DMS 273 (cell line): ENCODE data around the gene SUPT5H.
"Not testable (repeated sequence)": the region's sequence is repeated elsewhere in the genome, so short reads cannot be mapped to it uniquely, and the experiment has no call there.

Experiments
- DNase-seq: peaks from one replicate; lab custom pipeline; 2025; ENCODE audit not compliant: unreplicated experiment; lab: John Stamatoyannopoulos, UW

The SUPT5H gene

DNA sequence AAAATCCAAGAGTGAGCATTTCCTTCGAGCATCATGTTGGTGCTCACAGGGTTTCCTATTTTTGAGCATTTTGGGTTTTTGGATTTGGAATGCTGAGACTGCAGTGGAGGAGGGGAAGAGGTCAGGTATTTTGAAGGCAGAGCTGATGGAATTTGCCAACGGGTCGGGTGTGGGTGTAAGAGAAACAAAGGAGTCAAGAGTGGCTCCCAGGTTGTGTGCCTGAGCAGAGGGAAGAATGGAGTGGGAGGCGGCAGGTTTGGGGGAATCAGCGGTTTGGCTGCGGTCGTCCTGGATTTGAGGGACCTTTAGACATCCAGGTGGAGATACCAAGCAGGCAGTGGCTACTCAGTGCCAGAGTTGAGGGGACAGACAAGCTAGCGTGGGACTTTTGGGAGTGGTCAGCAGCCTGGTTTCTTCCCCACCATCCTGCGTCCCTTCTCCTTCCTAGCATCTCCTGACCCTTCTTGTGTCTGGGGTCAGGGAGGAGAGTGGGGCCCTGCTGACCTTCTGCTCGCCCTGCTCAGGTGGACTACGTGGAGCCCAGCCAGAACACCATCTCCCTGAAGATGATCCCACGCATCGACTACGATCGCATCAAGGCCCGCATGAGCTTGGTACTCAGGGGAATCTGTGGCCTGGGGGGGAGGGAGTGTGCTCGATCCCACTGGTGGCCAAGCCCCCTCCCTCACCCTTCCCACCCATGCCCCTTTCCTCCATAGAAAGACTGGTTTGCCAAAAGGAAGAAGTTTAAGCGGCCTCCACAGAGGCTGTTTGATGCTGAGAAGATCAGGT, 20.8 kb downstream of the SUPT5H start:
- DNase-seq = no peak

DNA sequence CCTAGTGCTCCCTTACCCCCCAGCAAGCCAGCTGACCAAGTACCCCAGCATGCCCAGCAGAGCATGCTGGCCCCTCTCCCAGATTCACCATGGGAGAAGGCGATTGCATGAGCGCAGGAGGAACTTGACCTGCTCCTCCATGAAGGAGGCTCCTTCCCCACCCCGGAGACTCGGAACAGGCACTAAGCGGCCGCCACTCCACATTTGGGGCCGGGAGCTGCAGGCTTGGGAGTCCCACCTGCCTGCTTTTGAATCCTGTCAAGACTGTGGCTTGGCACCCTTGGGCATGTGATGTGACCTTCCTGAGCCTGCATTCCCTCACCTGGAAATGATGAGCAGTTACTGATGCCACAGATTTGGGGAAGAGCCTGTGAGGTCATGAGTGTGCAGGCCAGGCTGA, 22.6 kb downstream of the SUPT5H start:
- no peak for DNase-seq

DNA sequence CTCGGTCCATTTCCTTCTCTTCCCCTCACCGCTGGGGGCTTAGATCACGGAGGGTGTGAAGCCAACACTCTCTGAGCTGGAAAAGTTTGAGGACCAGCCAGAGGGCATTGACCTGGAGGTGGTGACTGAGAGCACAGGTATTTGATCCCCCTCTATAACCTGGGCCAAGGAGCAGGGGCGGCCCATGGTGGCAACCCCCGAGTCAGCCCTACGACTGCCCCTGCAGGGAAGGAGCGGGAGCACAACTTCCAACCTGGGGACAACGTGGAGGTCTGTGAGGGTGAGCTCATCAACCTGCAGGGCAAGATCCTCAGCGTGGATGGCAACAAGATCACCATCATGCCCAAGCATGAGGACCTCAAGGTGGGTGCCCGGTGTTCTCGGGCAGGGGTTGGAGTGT, 23.7 kb downstream of the SUPT5H start:
- DNase-seq = no peak

DNA sequence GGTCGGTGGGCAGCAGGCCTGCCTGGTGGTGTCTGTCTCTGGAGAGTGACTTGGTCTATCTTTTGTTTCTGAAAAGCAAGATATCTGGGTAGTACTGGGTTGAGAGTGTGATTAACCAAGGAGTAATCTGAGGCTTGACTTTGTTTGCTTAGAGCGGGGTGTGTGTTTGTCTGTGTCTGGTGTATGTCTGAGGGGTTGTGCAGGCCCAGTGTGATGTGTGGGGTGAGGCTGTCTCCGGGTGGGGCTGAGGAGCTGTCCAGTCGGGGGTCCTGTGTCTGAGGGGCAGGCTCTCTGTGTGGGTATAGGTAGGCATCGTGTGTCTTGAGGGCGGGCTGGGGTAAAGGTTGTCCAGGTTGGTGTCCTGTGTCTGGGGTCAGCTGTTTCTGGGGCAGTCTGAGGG, 24.2 kb downstream of the SUPT5H start:
- DNase-seq = no peak

DNA sequence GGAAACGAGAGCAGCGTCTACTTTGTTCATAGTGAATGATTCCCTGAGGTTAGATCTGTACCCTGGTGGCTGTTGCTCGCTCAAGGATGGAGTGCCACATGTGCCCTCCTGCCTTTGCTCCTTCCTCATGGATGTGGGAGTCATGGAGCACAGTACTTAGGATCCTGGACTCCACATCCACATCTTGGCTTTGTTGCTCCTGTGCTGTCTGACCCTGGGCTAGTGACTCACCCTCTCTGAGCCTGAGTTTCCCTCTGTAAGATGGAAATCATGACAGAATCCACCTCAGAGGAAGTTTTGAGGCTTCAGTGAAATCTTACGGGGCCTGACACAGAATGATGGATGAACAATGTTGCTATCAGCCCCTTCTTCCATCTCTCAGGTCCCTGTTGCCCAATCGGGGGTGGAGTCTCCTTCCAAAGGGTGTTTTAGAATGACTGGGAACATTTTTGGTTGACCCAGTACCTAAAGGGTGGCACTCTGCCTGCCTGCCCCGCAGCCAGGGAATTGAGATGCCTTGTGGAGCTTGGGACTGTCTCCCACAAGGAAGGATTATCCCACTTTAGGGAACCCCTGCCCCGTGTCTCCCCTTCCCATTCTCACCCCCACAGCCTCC, 25.4 kb downstream of the SUPT5H start:
- no peak for DNase-seq

DNA sequence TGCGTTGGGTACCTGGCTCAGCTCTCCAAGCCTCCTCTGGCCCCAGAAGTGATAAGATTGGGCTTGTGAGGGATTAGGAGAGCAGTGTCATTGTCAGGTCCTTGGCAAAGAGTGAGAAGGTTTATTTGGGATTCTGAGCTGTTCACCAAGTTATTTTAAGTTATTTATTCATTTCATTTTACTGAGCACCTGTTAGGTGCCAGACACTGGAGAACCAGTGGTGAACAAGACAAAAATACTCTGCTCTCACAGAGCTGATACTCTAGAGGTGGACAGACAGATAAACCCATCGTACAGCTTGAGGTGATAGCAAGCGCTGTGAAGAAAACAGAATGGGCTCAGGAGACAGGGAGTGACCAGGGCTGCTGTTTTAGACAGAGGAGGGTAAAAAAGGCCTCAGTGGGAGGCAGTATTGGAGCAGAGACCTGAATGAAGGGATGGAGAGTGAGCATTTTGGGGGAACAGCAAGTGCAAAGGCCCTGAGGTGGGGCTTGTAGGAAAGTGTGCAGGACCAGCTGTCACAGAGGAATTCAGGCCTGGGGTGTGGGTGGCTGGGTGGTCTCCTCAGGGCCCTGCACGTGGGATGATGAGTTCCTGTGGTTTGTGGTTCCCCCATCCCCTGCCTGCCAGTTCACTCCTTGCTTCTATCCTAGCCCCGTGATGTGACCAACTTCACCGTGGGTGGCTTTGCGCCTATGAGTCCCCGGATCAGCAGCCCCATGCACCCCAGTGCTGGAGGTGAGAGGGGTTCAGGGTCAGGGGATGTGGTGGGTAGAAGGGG, 26.6 kb downstream of the SUPT5H start:
- no peak for DNase-seq

DNA sequence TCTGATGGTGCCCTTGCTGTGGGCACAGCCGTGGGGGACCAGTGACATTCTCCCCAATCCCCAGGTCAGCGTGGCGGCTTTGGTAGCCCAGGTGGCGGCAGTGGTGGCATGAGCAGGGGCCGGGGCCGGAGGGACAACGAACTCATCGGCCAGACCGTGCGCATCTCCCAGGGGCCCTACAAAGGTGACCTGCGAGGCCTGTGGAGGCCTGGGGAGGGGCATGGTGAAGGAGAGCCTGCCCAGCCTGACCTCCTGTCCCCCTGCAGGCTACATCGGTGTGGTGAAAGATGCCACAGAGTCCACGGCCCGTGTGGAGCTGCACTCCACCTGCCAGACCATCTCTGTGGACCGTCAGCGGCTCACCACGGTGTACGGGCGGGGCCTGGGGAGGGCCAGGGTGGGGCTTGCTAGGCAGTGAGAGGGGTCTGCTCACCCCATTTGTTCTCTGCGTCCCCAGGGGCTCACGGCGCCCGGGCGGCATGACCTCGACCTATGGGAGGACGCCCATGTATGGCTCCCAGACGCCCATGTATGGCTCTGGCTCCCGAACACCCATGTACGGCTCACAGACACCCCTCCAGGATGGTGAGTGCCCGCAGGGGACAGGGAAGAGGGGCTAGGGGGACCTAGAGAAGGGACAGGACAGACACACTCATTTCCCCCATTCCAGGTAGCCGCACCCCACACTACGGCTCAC, 27.5 kb downstream of the SUPT5H start:
- DNase-seq = no peak

DNA sequence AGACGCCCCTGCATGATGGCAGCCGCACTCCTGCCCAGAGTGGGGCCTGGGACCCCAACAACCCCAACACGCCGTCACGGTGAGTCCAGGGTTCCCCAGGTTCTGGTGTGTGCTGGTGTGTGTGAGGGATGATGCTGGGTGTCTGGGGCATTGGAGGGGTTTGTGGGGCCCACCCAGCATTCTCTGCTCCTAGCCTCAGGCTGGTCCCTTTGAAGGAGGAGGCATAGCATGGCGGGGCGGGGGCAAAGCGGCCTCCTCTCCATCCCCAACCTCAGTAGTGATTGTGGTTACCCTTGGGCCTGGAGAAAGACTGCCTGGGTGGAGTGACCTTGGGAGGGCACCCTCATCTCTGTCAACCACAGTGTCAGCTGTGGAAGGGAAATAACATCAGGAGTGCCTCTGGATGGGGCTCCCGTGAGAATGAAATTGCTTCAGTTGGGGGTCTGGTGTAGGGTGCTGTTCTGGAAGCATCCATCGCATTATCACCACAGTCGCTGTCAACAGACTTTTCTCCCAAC, 28.1 kb downstream of the SUPT5H start:
- DNase-seq = no peak

DNA sequence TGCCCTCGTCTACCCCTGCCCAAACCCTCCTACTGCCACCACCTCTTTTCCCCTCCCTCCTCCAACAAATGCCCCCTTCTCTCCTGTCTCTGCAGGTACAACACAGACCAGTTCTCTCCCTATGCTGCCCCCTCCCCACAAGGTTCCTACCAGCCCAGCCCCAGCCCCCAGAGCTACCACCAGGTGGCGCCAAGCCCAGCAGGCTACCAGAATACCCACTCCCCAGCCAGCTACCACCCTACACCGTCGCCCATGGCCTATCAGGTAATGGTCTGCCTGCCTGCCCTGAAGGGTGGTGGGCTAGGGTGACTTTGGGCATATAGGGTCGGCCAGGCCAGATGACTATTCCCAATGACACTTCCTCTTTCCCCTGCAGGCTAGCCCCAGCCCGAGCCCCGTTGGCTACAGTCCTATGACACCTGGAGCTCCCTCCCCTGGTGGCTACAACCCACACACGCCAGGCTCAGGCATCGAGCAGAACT, 28.8 kb downstream of the SUPT5H start:
- DNase-seq = peak; percentile 78

DNA sequence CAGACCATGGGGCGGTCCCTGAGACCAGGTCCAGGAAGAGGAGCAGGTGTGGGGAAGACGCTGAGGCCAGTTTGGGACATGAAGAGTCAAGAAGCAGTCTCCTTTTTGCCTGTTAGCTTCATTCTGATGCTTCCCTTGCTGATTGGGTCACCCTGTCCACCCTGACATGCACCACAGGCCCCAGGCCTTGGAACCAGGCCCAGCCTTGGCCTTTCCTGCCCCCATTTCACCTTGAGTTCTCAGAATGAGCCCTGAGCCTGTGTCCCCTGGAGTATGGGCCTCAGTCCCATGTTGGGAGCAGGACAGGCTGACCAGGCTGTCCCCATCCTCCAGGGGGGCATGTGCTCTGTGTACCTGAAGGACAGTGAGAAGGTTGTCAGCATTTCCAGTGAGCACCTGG, 30.4 kb downstream of the SUPT5H start:
- no peak for DNase-seq

DNA sequence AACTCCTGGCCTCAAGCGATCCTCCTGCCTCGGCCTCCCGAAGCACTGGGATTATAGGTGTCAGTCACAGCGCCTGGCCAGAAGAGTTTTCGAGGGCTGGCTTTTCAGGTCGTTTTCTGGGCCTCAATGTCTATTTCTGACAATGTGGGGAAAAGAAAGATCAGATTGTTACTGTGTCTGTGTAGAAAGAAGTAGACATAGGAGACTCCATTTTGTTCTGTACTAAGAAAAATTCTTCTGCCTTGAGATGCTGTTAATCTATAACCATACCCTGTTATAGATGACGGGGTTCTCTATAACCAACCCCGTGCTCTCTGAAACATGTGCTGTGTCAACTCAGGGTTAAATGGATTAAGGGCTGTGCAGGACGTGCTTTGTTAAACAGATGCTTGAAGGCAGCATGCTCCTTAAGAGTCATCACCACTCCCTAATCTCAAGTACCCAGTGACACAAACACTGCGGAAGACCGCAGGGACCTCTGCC, 34.0 kb downstream of the SUPT5H start:
- not testable (repeated sequence) for DNase-seq

DNA sequence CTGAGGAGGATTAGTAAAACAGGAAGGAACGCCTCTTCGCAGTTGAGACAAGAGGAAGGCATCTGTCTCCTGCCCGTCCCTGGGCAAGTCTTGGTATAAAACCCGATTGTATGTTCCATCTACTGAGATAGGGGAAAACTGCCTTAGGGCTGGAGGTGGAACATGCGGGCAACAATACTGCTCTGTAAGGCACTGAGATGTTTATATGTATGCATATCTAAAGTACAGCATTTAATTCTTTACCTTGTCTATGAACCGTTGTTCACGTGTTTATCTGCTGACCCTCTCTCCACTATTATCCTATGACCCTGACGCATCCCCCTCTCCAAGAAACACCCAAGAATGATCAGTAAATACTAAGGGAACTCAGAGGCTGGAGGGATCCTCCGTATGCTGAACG, 34.5 kb downstream of the SUPT5H start:
- DNase-seq = no peak

DNA sequence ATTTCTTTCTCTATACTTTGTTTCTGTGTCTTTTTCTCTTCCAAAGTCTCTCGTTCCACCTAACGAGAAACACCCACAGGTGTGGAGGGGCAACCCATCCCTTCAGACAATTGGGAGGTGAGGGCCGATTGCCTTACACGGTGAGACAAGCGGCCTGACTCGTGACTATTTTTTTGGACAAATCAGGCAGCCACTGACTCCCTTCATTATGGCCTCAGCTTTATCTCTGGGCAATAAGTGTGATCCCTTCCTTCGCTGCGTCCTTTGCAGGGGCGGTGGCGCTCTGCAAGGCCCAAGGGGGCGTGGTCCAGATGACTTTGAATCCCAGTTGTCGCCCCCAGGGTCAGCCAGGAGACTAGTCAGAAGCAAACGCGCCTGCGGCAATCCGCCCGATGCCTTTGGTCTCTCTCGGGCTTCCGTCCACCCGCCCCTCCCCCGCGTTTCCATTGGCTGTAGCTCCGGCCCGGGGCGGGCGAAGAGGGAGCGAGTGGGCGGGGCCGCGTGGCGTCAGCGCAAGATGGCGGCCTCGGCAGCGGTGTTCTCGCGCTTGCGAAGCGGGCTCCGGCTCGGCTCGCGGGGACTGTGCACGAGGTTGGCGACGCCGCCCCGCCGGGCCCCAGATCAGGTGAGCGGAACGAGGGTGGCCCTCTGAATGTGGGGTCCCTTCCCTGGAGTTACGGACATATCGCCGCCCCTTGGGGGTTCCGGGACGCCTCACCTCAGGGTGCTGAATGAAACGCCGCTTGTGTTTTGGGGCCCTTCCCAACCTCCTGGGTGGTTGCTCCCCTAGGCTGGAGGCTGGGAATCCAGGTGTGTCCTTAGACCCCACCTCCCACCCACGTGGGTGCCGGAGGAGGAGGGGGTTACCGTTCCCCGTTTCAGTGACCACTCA, 35.2 kb downstream of the SUPT5H start, which contains the start of gene TIMM50:
TIMM50 (plus strand) TSS at position 502 of the 892 bp plus-strand sequence; CDS start at position 518, 16 bp downstream.
- DNase-seq = peak; percentile 99

DNA sequence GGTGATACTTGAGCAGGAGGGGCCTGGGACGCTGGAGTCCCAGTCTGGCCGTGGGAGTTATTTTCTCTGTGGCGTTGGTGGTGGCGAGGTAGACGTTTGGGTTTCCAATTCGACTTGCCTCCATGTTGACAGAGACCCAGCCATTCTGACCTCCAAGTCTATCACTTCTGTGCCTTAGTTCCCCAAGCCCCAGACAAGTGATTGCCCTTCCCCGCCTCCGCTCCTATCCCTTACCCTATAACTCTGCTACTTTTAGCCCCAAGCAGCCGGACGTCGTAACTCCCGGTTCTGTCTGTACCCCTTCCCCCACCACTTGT, 35.8 kb downstream of the SUPT5H start:
- peak; percentile 61 for DNase-seq

DNA sequence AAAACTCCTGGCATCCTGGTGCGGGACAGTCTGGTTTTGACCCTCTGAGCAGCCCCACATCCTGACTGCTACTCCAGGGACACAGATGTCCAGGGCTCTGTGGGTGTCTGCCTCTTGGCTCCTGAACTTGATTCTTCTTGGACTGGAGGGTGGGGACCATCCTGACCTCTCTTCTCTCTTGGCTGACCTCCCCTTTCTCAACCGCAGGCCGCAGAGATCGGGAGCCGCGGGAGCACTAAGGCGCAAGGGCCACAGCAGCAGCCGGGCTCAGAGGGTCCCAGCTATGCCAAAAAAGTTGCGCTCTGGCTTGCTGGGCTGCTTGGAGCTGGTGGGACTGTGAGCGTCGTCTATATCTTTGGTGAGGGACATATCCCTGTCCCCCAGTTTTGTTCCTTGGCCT, 36.3 kb downstream of the SUPT5H start:
- DNase-seq = no peak

DNA sequence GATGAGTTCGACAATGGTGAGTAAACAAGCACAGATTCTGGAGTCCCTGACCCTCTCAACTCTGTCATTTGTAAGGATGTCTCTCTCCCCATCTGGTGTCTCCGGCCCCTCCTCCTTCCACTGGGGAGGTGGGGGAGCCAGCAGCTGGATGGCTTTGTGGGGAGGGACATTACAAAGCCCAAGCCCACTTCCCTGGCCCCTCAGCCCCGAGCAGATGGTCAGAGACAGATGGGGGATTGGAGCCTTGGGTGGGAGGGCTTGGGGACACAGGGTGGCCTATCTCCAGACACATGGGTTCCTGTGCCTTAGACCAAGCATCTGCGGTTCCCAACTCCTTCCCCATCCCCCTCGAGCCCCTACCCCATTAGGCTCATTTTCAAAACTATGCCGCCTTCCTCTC, 37.8 kb downstream of the SUPT5H start:
- peak; percentile 72 for DNase-seq

DNA sequence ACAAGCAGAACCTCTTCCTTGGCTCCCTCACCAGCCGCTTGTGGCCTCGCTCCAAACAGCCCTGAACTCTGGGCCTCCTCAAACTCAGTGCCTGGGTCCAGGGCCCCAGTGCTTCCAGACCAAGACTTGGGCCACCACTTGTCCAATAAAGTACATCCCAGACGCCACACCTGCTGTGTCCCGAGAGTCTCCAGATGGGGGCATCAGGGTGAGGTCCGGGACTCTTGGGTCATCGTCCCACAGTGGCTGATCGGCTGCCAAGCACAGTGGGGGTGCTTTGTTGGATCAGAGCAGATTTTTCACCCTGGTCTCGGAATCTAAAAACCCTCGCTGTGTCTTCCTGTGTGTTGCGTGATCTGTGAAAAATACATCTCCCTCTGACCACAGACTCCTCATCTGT, 44.4 kb downstream of the SUPT5H start:
- no peak for DNase-seq

DNA sequence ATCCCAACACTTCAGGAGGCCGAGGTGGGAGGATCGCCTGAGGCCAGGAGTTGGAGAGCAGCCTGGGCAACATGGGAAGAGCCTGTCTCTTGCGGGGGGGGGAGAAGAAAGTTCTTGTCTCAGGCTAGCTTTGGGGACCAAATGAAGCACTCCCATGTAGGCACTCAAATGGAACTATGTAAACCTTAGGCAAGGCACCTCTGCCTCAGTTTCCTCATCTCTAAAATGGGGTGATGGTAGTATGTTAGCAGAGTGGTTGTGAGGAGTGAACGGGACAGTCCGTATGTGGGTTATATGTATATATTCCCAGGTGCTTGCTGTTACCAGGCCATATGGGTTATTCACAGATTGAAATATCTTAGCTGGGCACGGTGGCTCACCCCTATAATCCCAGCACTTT, 46.8 kb downstream of the SUPT5H start:
- DNase-seq = no peak

DNA sequence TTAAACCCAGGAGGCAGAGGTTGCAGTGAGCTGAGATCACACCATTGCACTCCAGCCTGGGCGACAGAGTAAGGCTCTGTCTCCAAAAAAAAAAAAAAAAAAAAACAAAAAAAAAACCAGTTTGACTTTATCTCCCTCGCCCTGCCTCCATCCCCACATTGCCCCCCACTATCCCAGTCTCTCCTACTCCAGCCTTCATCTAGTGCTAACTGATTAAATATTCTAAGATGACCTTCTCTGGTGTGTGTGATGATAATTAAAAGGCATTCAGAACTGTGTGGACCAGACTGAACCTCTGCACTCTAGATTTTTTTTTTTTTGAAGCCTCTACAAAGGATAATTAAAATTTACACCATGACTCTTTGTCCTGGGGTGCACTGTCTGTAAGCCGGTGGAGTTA, 47.4 kb downstream of the SUPT5H start:
- DNase-seq = no peak

DNA sequence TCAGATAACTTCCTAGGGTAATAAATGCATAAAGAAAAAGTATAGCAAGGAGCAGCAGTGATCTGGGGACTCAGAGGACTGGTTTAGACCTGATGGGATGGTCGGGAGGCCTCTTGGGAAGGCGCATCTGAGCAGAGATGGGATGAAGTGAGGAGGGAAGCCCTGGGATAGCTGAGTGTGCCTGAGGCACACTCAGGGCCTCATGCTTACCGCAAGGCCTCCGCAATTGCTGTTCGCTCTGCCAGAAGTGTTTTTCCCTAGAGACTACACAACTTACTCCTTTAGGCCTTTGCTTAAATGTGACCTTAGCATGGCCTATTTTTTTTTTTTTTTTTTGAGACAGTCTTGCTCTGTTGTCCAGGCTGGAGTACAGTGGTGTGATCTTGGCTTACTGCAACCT, 49.3 kb downstream of the SUPT5H start:
- no peak for DNase-seq
